AG09319 (cell line): ENCODE measurements around the gene CBX2.

Source experiments
- DNase-seq: peaks from one replicate; pipeline ENCODE4 v3.0.0-alpha.2; 2010; ENCODE audit warnings: low read depth; ENCODE audit errors: extremely low read depth
- CTCF ChIP-seq: IDR thresholded peaks from 2 replicates; pipeline ENCODE4 v1.5.1; 2011; ENCODE audit warnings: low read depth, mild to moderate bottlenecking, inconsistent platforms, low read length, moderate library complexity

CBX2 gene

DNA sequence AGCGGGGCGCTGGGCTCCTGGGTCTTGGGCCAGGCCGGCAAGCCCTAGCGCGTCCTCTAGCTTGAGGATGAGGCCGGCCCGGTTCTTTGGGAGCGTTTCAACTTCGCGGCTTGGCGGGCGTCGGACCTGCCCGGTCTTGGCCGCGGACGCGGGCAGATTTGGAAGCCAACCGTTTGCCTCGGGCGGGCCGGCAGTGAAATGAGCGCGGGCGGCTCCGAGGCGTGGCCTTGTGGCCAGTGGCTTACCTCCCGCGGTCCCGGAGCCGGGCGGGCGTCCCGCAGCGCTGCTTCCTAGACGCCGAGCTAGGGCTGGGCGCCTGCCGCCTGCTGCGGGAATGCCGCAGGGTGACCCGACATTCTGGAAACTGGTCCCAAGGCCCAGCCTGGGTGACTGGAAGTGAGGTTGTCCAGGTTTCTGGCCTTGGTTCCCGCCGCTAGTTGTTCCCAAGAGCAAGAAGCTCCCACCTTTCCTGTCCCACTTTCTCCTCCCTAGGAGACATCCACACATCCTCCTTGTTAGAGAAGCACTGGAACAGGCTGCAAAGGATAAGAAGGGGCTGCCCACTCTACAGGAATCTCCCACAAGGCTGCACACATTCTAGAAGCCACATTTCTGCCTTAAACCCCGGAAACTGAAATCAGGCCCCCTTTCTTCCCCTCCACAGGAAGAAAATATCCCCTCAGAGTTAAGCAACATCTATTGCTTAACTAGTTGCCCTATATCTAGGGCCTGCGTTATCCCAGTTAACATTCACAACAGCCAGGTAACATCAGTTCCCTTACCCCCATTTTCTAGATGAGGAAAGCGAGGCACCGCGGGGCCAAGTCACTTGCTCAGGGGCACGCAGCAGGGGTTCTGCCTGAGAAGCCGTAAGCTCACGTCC, 23.4 kb downstream of the CBX2 start:
- TF ChIP-seq CTCF: no peak

DNA sequence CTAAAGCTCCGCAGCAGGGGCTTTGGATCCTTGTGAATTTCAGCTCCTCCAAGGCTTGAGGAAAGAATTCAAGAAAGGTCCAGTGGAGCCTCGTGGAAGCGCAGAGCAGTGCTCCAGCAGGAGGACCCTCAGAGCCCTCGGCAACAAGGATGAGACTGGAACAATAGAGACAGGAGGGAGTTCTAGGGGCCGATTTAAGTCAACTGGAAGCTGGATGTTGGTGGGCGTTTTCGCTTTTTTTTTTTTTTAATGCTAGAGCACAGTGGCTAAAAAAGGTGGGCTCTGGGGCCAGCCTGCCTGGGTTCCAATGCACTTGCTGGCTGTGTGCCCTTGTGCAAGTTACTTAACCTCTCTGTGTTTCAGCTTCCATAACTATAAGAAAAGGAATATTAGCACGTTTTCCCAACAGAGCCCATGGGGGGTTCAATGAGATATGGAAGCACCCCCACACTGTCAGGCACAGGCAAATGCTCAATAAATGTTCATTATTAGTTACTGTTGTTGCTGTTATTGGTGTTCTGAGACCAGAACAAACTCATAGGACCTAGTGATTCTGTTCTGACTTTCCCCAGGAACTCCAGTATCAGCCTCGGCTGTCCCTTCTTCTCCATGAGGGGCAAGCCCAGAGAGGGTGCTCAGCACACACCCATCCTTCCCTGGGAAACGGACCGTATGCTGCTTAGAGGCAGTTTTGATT, 24.2 kb downstream of the CBX2 start:
- TF ChIP-seq CTCF: no peak
- no peak for DNase-seq

More for the DNA sequence above, 23.4 kb downstream of the CBX2 start:
- DNase-seq: no peak

DNA sequence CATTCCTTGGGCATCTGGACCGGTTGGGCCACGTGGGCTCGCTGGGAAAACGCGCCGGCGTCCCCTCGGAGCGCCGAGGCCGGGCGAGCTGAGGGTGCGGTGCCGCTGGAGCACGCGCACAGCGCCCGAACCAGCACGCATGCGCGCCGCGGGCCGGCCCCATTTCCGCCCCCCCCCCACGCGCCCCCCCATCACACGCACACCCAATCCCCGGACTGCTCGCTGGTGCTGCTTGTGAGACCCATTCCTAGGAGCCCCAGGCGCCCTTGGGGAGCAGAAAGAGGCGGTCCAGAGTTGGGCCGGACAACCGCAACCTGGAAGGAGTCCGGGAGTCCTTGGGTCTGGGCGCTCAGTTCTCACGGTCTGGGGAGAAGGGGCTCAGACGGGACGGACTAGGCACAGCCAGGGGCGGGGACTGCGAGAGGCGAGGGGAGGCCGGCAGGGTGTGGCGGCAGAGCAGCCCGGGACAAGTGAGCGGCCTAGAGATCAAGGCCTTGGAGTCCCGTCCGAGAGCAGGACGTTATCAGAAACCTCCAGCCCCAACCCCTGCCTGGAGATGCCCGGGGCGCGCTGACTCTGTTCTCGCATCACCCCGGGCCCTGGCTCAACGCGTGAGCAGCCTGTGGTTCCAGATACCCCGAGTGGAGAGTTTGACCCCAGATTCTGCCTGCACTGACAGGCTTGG, 24.9 kb downstream of the CBX2 start:
- no peak for DNase-seq
- no peak for TF ChIP-seq CTCF

DNA sequence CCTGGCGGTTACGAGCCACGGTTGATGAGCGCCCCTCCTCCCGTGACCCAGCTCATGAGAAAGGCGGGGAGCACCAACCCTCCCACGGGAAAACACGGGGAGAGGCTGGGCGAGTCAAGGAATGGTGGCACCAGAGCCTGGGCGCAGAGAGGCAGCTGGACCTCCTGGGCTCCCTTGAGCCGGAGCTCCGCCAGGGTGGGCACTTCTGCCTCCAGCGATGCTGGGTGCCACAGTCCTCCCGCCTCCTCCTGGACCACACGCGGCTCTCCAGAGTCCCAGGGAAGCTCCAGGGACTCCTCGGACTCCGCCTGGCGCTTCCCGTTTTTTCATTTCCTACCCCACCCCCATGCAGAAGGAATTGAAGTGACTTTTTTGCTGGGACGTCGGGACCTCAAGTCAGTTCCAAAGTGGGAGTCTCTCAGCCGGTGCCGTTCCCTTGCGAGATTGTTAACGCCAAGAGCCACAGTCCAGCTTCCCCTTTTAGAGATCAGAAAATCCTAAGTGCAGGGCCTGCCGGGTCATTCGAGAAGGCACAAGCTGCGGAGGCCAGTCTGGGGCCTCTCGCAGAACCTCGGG, 25.6 kb downstream of the CBX2 start:
- TF ChIP-seq CTCF: no peak
- DNase-seq: no peak

GRCh38 chr17:79803997-79804855, 26.3 kb downstream of the CBX2 start:
- no peak for TF ChIP-seq CTCF
- DNase-seq: no peak

DNA sequence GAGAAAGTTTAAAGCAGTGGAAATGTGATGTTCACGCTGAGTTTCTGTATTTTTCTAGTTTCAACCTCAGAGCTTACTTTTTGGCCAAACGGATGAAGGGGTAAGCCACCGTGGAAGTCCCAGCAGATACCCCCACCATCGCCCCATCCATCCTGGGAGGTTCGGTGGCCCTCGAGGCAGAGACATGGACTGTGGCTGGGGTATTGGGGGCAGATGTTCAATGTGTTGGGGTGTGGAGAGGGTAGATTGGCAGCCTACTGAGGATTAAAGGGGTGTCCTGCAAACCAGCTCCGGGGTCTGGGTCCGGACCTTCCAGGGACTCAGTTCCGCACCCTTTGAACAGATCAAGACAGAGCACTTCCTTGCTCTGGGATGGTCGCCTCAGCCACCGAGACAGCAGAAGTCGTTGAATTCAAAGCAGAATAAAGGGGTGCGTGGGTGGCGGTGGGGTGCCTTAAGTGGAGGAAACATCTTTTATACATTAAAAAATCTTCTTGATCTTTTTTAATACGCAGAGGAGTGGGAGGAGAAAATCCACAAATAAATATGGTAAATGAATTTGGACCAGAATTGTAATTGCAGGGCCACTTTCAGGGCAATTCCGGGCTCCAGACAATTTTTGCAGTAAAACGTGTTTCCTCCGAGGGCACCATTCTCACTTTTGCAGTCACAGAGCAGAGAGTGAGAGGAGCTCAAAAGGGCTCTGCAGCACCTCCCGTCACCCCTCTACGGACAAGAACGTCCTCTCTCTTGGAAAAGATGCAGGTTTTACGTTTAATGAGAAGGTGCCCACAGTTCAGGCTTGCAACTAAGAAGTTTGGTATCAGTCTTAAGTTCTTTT, 27.1 kb downstream of the CBX2 start:
- TF ChIP-seq CTCF: no peak
- no peak for DNase-seq
